GM23338 (cell line): ENCODE results near the gene LHX5. TPM values are rescaled to one million over a fixed set of nuclear protein-coding genes. Genes with fewer than 3 reads are reported as not detected.

Experiments
- ATAC-seq: fragments of 200-7000 bp; cut with Tn5 transposase; 3 replicates; pipeline ENCODE4 v1.9.1; 2020
- DNase-seq: peaks from one replicate; pipeline ENCODE4 v3.0.0-alpha.2; 2015; ENCODE audit warnings: low spot score
- H2AFZ ChIP-seq: fragments of 200-600 bp; sonication (generic); 2 replicates; pipeline ENCODE4 v1.8.0; 2016; ENCODE audit warnings: antibody characterized with exemption, mild to moderate bottlenecking, moderate library complexity
- H3F3A ChIP-seq: fragments of 200-600 bp; sonication (generic); replicated peaks from 2 replicates; pipeline ENCODE4 v1.8.0; 2017; ENCODE audit warnings: antibody characterized with exemption, mixed run types, low read depth
- H3K27ac ChIP-seq: fragments of 200-600 bp; sonication (generic); 2 replicates; pipeline ENCODE4 v1.6.1; 2016; ENCODE audit warnings: low read depth
- H3K27me3 ChIP-seq: fragments of 200-600 bp; sonication (generic); 2 replicates; pipeline ENCODE4 v1.8.0; 2016; ENCODE audit warnings: mild to moderate bottlenecking, mixed run types, moderate library complexity; ENCODE audit not compliant: insufficient read depth
- H3K36me3 ChIP-seq: fragments of 200-600 bp; sonication (generic); 2 replicates; pipeline ENCODE4 v1.8.0; 2016; ENCODE audit warnings: mild to moderate bottlenecking; ENCODE audit not compliant: insufficient read depth
- H3K4me1 ChIP-seq: fragments of 200-600 bp; sonication (generic); 2 replicates; pipeline ENCODE4 v1.8.0; 2016; ENCODE audit warnings: mild to moderate bottlenecking, moderate library complexity; ENCODE audit not compliant: insufficient read depth
- H3K4me2 ChIP-seq: fragments of 200-600 bp; sonication (generic); 2 replicates; pipeline ENCODE4 v1.7.1; 2017; ENCODE audit warnings: mixed run types
- H3K4me3 ChIP-seq: fragments of 200-600 bp; sonication (generic); 2 replicates; pipeline ENCODE4 v1.6.1; 2016; ENCODE audit warnings: mixed run types
- H3K79me2 ChIP-seq: fragments of 200-600 bp; sonication (generic); replicated peaks from 2 replicates; pipeline ENCODE4 v1.8.0; 2017; ENCODE audit warnings: mild to moderate bottlenecking; ENCODE audit not compliant: insufficient read depth
- H3K9me2 ChIP-seq: fragments of 200-600 bp; sonication (generic); 2 replicates; pipeline ENCODE4 v1.8.0; 2017; ENCODE audit not compliant: insufficient read depth
- H4K20me1 ChIP-seq: fragments of 200-600 bp; sonication (generic); replicated peaks from 2 replicates; pipeline ENCODE4 v1.8.0; 2017; ENCODE audit warnings: mild to moderate bottlenecking; ENCODE audit not compliant: insufficient read depth
- H3K27ac Mint-ChIP-seq: 2 replicates; pipeline ENCODE4 v1.8.0; 2020; ENCODE audit warnings: inconsistent platforms, mild to moderate bottlenecking, moderate library complexity, mixed read lengths
- H3K27me3 Mint-ChIP-seq: 3 replicates; pipeline ENCODE4 v1.8.0; 2022; ENCODE audit warnings: low read depth, mild to moderate bottlenecking, moderate library complexity, mixed read lengths, inconsistent platforms; ENCODE audit not compliant: insufficient read depth, poor library complexity
- H3K36me3 Mint-ChIP-seq: 3 replicates; pipeline ENCODE4 v1.8.0; 2021; ENCODE audit warnings: low read depth, mild to moderate bottlenecking, inconsistent platforms, moderate library complexity, mixed read lengths
- H3K4me1 Mint-ChIP-seq: 3 replicates; pipeline ENCODE4 v1.8.0; 2020; ENCODE audit warnings: mild to moderate bottlenecking, inconsistent platforms, mixed read lengths
- H3K4me3 Mint-ChIP-seq: 3 replicates; pipeline ENCODE4 v1.8.0; 2021; ENCODE audit warnings: moderate library complexity, mild to moderate bottlenecking, inconsistent platforms, mixed read lengths
- H3K9me3 Mint-ChIP-seq: 3 replicates; pipeline ENCODE4 v1.8.0; 2020; ENCODE audit warnings: moderate library complexity, mild to moderate bottlenecking, inconsistent platforms, mixed read lengths
- EZH2phosphoT487 ChIP-seq: fragments of 200-600 bp; sonication (generic); IDR thresholded peaks from one replicate; pipeline ENCODE4 v1.8.1; 2018; ENCODE audit warnings: antibody characterized with exemption; ENCODE audit not compliant: unreplicated experiment
- JUNB ChIP-seq: IDR thresholded peaks from one replicate; pipeline ENCODE4 v1.6.1; 2016; ENCODE audit warnings: antibody characterized with exemption; ENCODE audit not compliant: unreplicated experiment
- REST ChIP-seq: IDR thresholded peaks from one replicate; pipeline ENCODE4 v1.6.1; 2018; ENCODE audit warnings: antibody characterized with exemption; ENCODE audit not compliant: unreplicated experiment
- ZNF114 ChIP-seq: fragments of 250-450 bp; sonication (Bioruptor Pico); IDR thresholded peaks from 2 replicates; pipeline ENCODE4 v1.5.0; 2020; ENCODE audit warnings: mild to moderate bottlenecking, moderate library complexity
- ZNF331 ChIP-seq: fragments of 250-450 bp; sonication (Bioruptor Pico); IDR thresholded peaks from 2 replicates; pipeline ENCODE4 v1.5.0; 2020; ENCODE audit warnings: low read depth, mild to moderate bottlenecking, moderate library complexity
- ZNF462 ChIP-seq: fragments of 250-450 bp; sonication (Bioruptor Pico); IDR thresholded peaks from 2 replicates; pipeline ENCODE4 v1.5.0; 2020; ENCODE audit warnings: mild to moderate bottlenecking, moderate library complexity
- polyA plus RNA-seq: library from polyadenylated mRNA; unstranded; fragments of >200 nt; fragmentation: Nextera tagmentation; extraction: Ambion mirVana; gene quantifications from 2 replicates; pipeline ENCODE4 v1.2.1, GENCODE V29; 2016
- total RNA-seq: library from RNA; depleted of rRNA; stranded (reverse); fragments of >200 nt; shearing (Covaris generic); gene quantifications from 2 replicates; pipeline ENCODE4 v1.2.3, GENCODE V29; 2014

The LHX5 gene
- total and polyA plus RNA-seq, 2 experiments from 2014 or later = 0.18 TPM; not detected in 1

GRCh38 chr12:113432986-113433385, 38.7 kb downstream of the LHX5 start (continued):
- TF ChIP-seq ZNF462 (no peak), EZH2phosphoT487 (no peak), JUNB (no peak), ZNF114 (CRISPR knock-in tag) (no peak), ZNF331 (CRISPR knock-in tag) (no peak), REST (no peak)

- peaks cover 24% of the 10 kb centered on the region for H3K27me3 Mint-ChIP-seq
- ATAC-seq (no peak), DNase-seq (no peak)
- Histone ChIP-seq H3K4me2 (no peak overlapping the region), H2AFZ (no peak overlapping the region), H3K4me3 (no peak overlapping the region), H3K36me3 (no peaks in the 10 kb centered on the region), H3K27ac (no peak overlapping the region), H3K27me3 (no peaks in the 10 kb centered on the region), H3K79me2 (no peaks in the 10 kb centered on the region), H3K9me2 (no peaks in the 10 kb centered on the region), H4K20me1 (no peaks in the 10 kb centered on the region), H3F3A (0 out of 2 replicates have a peak, but pooled peaks cover 3% of the 10 kb centered on the region), H3K4me1 (0 out of 2 replicates have a peak, but pooled peaks cover 8% of the 10 kb centered on the region)
- H3K4me3 Mint-ChIP-seq = no peak overlapping the region
- peaks cover 4% of the 10 kb centered on the region; the same call in 1 of the 3 replicates for H3K9me3 Mint-ChIP-seq
- no peak overlapping the region for H3K27ac Mint-ChIP-seq
- no peaks in the 10 kb centered on the region for H3K36me3 Mint-ChIP-seq
- peaks cover 6% of the 10 kb centered on the region for H3K4me1 Mint-ChIP-seq
- TF ChIP-seq ZNF462 = no peak
- no peak for TF ChIP-seq ZNF331 (CRISPR knock-in tag)
- no peak for TF ChIP-seq EZH2phosphoT487
Measured at GRCh38 chr12:113428482-113428881, 43.2 kb downstream of the LHX5 start.
